GM19452 (cell line): ENCODE results near the gene CPE.

Experiments
- ATAC-seq: cut with Tn5 transposase; IDR thresholded peaks from one replicate; pipeline ENCODE4 v1.9.1; 2021; ENCODE audit not compliant: unreplicated experiment

Gene CPE

DNA sequence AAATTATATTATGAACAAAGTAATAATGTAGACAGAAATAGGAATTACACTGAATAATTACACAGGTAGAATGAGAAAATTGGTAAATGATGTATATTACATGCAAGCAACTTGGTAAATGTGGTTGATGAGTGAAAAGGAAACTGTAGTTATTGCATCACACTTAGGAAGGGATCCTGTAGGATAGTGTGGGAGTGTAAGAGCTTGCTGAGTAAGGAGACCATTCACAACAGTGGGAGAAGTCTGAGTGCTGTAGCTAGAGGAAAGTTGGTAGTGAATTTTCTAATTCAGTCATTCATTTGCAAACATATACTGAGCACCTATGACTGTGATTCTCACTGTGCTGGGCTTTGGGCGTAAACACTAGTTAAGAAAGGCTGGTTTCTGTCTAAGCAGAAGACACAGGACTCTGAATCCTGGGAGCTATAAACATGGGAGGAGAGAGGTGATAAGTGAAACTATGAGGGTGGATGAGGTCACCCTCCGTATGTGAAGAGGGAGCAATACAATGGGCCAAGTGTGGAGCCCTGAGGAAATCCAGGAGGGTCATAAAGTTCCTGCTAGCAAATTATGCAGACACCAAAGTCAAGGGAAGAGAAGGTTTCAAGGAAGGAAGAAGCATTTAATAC is 14.2 kb upstream of the CPE start:
- no peak for ATAC-seq

DNA sequence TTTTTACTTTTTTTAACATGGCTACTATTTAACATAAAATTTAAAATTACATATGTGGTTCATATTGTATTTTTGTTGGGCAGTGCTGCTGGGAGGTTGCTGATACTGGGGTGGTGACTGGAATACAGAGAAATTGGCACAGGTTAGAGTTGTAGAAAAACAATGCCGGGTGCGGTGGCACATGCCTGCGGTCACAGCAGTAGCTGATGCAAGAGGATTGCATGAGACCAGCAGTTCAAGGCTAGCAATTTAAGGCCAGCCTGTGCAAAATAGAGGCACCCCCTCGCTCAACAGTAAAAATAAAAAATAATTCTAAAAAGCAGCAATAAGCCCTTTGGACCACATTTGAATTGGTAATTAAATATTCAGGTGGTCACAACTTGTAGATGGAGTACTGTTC is 11.8 kb upstream of the CPE start:
- no peak for ATAC-seq

DNA sequence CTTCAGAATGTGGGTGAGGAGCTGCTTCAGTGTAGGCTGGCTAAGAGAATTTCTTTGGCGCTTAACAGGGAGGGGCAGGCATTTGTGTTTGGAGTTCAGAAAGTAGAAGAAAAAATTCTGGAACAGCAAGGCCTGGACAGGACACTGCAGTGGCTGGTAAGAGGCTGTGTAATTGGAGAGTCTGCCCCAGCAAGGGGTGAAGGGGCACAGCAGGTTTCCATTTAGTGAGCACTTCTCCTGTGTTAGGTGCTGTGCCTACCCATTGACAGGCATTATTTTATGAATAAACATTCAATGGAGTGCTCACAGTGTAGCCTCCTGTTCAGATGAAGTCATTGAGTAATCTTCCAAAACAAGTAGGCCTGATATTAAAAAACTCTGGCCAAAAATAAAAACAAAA is 10.7 kb upstream of the CPE start:
- ATAC-seq: no peak

DNA sequence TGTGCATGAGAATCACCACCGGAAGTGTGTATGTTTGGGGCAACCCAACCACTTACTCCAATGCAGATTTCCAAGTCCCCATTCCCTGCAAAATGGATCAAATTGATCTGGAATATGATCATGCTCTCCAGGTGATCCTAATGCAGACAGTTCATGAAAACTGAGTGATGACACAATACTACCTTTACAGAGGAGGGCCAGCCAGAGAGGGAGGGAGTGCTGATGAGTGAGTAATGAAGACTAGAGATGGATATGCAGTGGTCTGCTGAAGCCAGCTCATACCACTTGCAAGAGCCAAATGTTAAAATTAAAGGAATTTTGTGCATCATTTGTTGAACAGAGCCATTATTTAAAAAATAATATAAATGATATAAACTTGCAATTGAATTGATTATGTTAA is 10.2 kb upstream of the CPE start:
- no peak for ATAC-seq

DNA sequence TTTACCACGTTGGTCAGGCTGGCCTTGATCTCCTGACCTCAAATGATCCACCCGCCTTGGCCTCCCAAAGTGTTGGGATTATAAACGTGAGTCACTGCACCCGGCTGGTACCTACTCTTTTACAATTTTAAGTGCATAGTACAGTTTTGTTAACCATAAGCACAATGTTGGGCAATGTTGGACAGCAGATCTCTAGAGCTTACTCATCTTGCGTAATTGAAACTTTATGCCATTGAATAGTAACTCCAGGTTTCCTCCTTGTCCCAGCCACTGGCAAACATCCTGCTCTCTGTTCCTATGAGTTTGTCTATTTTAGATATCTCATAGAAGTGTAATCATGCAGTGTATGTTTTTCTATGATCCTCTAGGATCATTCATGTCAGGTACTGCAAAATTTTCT is 9.3 kb upstream of the CPE start:
- no peak for ATAC-seq

DNA sequence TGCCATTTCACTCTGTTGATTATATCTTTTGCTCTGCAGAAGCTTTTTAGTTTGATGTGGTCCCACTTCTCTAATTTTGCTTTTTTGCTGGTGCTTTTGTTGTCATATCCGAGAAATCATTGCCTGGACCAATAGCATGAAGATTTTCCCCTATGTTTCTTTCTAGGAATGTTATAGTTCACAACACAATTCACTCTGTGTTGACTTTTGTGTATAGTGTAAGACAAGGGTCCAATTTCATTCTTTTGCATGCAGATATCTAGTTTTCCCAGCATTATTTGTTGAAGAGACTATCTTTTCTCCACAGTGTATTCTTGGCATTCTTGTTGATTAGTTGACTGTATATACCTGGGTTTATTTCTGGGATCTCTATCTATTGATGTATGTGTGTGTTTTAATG is 8.3 kb upstream of the CPE start:
- no peak for ATAC-seq

DNA sequence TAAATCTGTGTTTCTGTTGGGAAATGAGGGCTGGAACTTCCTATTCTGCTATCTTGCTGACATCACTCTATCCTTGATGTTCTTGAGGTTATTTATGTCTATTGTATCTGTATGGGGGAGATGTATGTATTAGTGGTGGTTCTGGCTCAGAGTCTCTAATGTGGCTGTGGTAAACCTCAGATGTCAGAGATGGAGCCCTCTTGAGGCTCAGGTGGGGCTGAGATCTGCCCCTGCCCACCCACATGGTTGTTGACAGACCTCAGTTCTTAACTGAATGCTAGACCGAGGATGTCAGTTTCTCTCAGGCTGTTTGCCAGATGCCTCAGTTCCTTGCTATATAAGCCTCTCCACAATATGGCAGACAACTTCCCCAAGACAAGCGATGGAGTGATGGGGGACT is 3.3 kb upstream of the CPE start:
- no peak for ATAC-seq

DNA sequence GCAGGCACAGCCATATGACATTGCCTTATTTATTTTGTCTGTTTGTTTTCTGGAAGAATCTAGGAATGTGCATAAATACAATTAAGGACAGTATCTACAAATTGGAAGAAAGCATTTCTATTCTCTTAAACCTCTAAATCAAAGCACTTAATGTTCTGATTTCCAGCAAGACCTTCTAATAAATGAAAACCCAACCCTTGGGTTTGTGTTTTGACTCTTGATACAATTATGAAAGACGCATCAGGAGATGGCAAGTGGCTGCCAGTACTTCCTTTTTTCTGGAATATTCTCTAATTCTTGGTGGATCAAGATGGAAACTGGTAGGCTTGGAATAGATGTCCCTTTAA is 437 bp upstream of the CPE start:
- no peak for ATAC-seq

DNA sequence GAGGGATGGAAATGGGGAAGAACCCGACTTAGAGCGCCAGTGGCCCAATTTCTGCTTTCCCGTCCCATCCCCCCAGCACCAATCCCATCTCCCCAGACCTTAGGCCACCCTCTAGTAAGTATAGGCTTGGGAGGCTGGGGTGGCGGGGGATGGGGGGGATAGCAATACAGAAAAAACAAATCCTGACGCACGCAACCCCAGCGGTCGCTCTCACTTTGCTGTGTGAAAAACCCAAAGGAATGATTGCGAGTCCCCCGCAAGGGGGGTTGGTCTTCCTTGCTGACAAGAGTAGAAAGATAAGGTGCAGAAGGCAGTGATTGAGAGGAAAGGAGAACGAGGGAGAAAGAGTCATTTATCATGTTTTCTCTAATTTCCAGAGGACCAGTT is 863 bp downstream of the CPE start:
- ATAC-seq: no peak

DNA sequence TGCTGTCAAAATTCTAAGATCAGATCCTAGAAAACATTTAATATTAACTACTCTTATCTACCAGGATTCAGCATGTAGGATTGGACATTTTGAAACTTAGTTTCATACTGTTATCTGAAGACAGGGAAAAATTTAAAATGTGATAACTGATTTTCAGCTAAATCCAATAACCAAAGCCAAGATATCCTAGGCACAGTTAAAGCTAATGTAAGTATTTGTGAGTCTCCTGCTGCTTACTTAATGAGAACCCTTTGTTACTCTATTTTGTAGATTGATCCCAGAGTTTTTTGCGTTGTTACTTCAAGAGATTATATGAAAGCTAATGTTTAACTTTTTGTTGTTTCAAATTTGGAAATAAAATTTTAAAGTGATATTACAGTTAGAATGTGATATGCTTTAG is 2.0 kb downstream of the CPE start:
- no peak for ATAC-seq

DNA sequence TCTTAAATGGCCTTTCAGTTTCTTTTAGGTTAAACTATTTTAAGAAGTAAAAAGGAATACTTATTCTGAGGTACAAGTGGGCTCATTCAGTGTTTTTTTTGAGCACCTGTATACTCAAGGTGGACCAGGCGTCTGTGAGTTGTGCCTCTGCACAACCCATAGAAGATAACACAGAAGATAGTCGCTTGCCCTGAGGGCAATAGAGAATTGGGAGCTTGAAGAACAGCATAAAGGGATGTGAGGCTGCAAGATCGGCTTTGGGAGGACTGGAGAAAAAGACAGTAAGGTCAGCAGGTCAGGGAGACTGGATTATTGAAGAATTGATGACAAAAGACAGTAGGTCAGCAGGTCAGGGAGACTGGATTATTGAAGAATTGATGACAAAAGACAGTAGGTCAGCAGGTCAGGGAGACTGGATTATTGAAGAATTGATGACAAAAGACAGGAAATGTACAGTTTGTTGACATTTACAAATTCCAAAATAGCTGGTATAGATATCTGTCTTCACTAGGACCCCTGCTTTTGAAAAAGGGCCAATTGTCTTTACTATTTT is 3.1 kb downstream of the CPE start:
- ATAC-seq: no peak

DNA sequence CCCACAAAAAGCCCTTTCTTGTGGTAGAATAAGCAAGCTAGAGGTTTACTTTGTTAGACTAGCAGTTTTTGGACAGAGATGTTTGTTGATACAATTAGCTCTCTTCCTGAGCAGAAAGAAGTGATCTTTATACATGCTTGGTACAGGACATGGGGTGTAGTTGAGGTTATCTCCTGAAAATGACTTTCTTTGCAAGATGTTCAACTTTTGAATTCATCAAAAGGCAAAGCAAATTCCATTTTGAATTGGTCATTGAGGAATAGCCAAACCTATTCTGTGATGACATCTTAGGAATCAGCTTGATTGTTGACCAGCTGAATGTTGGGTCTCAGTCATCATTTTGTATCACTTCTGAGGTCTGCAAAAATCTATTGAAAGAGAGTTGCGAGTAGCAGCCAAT is 3.8 kb downstream of the CPE start:
- ATAC-seq: no peak

DNA sequence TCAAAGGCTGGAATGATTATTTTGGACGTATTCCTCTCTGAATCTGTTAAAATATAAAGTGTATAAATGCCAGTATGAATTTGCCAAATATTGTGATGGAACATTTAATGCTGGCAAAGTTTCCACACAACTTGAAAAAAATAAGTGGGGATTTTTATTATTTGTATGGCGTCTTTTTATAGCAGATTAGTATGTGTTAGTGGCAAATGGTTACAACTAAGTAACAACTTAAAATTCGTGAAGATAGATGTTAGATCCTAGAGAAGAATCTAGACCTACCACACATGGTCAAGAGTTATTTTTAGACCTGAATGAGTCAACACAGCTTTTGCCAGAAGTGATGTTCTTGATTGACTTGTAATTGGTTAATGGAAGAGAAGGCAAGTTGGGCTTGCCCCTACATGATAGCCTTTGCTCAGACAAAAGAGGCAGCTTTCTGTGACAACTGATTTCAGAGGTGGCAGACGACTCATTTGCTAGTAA is 4.8 kb downstream of the CPE start:
- no peak for ATAC-seq

DNA sequence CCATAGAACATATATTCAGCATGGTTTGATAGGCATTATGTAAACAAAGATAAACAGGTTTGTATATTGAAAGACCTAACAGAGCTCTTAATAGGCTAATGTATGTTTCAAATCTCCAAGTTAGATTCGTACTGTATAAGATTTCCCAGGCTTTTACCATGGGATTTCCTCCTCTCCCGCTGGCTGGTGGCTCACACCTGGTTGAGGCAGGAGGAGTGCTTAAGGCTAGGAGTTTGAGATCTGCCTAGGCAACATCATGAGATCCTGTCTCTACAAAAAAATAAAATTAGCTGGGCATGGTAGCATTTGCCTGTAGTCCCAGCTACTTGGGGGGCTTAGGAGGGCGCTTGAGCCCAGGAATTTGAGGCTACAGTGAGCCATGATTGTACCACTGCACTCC is 5.4 kb downstream of the CPE start:
- no peak for ATAC-seq

DNA sequence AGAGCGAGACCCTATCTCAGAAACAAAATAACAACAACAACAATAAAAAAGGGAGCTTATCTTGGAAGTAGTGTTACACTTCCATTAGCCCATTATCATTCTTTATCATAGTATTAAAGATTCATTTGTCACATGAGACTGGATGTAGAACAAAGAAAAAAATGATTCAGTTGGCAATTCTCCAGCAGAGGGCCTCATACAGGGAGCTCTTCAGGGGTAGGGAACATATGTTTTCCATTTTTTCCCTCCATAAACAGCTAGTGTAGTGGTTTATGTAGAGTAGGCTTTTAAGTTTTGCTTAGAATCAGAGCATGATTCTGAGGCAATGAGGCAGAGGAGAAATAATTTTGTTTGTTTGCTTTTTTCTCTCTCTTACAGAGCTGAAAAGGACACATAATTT is 5.8 kb downstream of the CPE start:
- no peak for ATAC-seq

DNA sequence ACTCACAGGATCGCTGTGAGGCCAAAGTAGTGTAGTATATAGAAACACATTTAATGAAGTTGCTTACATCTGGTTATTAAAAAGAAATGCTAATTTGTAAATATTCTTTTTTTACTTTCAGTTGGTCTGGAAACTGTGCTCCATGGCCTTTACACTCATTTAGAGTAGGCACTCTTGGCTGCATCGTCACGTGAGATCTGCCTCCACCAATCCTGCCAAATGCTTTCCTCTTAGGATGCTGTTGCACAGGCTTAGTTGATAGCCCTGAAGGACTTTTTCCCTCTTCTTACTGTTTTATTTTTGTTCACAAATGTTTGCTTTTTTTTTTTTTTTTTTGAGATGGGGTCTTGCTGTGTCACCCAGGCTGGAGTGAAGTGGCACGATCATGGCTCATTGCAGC is 6.3 kb downstream of the CPE start:
- ATAC-seq: no peak

DNA sequence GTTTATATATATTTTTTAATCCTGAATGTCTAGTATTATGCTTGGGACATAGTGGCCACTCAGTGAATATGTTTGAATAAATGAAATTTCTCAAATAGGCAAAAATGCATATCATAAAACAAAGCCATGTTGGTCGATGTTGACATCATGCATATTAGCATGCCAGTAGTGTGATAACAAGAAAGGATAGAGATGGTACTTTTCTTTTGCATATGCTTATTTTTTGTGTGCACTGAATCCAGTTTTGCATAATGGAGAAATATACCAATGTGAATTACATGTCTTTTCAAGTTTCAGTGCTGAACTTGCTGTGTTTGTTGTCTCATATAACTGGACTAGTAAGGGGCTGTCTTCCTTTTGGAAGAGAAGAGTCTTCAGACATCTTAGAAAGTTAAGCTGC is 7.5 kb downstream of the CPE start:
- ATAC-seq: no peak

DNA sequence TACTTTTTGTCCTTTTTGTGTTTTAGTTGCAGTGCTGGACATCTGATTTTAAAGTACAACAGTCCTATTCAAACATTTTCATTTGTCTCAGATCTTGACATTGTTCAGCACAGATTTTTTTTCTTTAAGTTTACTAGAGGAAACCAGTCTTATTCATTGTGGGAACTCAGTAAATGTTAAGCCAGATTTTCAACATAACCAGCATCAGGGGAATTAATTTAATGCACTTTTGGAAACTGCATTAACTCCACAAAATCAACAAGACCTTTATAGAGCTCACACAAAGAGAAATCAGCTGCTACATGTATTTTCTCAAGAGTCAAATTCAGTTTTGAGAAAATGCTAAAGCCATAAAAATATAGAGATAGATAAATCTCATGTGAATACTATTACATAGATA is 9.9 kb downstream of the CPE start:
- no peak for ATAC-seq

DNA sequence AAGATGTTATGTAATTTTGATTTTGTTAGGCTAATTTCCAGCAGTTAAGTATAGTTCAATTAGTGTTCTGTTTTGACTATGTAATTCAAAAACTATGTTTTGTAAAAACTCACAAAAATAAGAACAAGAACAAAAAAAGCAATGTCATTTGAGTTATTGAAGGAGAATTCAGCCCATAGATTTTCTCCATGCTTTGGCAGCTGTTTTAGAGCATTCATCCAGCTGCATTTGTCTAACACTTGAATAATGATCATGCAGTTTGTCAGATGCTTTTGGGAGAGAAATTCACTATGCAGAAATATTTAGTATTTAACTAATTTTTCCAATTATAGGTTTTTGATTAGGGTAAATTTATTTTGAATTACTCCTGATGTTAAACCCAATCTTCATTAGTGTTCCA is 14.2 kb downstream of the CPE start:
- ATAC-seq: no peak

DNA sequence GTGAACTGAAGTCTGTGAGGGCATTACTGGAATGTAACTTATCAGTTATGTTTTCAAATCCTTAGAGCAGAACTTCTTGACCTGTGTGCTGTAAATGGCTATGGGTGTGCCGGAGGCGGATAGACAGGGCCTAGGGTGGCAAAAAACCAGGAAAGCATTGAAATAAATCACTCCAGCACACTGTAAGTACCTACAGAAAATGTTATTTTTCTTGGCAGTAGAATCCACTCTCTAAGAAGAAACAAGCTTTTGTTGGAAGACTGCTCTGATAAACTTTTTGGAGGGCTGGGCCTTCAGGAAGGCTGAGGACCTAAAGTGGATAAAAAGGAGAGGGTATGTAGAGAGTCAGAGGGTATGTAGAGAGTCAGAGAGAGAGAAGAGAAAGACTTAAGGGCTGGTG is 14.9 kb downstream of the CPE start:
- no peak for ATAC-seq

DNA sequence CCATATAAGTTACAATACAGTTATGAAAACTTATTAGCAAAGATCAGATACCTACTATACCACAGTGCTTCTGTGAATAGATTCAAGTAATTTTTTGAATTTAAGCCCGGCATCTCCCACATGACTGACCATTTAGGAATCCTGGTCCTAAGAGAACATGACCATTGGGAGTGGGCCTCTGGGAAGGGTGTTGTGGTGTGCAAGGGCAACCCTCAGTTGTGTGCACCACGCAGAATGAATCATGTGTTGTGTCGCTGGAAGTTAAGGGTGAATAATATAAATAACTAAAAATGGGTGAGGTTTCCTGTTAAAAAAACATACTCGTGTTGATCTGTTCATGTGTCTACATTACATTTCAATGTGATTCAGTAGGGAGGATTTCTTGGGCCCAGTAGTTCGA is 15.5 kb downstream of the CPE start:
- ATAC-seq: no peak

DNA sequence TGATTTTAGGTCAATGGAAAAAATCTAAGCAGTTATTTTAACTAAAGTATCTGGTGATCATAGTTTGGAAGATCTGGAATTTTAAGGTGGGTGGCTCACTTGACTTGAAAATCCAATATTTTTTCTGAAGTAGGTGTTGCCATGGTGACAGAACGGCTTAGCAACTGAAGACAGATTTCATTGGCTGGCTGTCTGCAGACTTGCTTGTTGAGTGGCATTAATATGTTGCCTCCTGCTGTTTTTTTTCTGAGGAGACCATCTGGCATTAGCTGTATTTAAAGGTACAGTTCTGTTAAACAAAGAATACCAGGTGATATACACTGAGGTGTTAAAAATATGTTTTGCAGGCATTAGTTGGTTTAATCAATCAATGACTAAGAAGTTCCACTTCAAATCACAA is 19.8 kb downstream of the CPE start:
- ATAC-seq: no peak

DNA sequence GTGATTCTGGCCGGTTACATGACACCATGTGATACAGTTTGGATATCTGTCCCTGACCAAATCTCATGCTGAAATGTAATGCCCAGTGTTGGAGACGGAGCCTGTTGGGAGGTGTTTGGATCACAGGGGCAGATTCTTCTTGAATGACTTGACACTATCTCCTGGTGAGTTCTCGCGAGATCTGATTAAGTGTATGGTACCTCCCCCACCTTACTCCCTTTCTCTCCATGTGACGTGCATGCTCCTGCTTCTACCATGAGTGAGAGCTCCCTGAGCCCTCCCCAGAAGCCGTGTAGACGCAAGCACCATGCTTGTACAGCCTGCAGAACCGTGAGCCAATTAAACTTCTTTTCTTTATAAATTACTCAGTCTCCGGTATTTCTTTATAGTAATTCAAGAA is 23.6 kb downstream of the CPE start:
- no peak for ATAC-seq

DNA sequence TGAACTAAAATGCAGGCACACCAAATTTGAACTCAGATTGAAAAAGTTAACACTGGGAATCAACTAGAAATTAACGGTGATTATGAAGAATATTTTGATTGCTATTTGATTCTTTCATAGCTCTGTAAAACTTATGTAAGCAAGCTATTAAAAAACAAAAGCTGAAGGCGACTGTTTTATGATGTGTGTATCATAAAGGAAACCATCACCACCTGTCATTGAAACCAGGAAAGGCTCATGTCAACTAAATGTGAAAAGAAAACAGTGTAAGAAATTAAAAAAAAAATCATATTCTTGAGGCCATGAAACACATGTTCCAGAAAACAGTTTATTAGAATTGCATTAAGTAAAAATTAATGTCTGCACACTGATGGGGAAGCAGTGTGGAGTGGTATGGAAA is 24.2 kb downstream of the CPE start:
- no peak for ATAC-seq
